A172 (cell line): ENCODE results near the gene ADRB1. TPM values are rescaled to one million over a fixed set of nuclear protein-coding genes. Genes with fewer than 3 reads are reported as not detected.

ENCODE experiments used
- DNase-seq: peaks from one replicate; pipeline ENCODE4 v3.0.0-alpha.2; 2015; ENCODE audit warnings: low spot score
- total RNA-seq: library from RNA; depleted of rRNA; stranded (reverse); fragments of >200 nt; shearing (Covaris generic); gene quantifications from 2 replicates; pipeline ENCODE4 v1.2.3, GENCODE V29; 2014; rRNA removed

Gene ADRB1
- total RNA-seq: 1.1 and 1.5 TPM in 2 replicates

DNA sequence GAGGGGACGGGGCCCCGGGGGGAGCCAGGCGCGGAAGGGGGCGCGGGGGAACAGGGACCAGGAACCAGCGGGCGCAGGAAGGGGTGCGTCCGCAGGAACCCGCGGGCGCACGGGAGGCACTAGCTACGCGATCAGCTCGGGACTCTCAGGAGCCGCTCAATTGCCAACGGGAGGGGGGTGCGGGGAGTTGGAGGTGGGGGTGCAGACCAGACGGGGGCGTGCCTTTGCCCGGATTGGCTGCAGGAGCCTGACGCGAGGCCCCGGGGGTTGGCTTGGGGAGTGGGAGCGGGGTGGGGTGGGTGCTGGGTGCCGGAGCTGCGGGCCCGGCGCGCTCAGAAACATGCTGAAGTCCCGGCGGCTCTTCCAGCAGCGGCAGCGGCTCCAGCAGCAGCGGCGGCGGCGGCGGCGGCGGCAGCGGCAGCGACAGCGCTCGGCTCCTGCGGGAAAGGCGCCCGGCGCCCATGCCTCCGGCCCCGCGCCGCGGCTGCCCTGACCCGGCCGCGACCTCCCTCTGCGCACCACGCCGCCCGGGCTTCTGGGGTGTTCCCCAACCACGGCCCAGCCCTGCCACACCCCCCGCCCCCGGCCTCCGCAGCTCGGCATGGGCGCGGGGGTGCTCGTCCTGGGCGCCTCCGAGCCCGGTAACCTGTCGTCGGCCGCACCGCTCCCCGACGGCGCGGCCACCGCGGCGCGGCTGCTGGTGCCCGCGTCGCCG lies at the start of gene ADRB1:
ADRB1 (plus strand) TSS at position 335 of the 715 bp plus-strand sequence; CDS start at position 602, 267 bp downstream.
- DNase-seq: peak; percentile 73

DNA sequence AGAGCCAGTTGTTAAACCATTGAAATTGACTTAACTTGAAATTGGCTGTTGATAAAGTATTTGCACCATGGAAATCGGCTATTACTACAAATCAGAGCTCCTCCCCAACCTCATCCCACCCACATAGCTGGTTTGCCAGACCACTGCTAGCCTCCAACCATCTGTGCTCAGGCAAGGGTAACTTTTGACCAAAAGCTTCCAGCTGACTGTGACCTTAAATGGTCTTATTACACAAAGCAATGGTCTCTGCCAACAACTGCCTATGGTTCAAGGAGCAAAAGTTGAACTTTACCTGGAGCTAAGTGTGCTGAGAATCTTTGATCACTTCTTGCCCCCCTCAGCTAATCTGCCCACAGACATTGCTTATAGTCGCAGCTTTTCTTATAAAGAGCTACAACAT lies 48.5 kb upstream of the ADRB1 start:
- no peak for DNase-seq

DNA sequence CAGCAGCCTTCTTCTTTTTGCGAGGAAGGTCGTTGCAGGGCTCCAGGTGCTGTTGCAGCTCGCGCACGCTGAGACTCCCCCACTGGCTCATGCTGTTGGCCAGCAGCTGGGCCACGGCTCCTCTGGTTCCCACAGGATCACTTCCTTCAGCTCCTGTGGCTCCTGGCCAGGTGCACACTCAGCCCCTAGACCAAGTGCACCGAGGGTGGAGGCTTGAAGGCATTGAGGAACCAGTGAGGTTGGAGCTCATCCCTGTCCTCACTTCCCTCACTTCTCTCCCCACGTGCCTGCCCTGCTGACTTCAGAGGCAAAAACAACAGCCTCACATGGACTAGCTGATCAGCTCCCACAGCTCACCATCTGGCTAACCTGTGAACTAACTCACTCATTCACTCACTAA lies 46.2 kb upstream of the ADRB1 start:
- no peak for DNase-seq

DNA sequence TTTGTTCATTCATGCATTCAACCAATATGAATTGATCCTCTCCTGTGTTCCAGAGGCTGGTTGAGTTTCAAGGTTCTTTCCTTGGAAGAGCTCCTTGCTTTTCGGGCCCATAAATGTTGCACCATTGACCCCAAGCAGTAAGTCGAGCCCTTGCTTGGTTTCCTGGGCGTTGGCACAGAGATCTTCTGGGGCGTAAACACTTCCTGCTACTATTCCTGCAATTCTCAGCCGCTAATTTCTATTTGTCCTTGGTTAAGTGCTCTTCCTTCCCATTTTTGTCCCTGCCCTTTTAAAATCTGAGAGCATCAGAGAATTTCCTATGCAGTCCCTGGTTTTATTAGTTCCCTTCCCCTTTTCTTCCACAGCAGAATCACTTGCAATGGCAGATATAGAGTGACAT lies 44.1 kb upstream of the ADRB1 start:
- DNase-seq: no peak

DNA sequence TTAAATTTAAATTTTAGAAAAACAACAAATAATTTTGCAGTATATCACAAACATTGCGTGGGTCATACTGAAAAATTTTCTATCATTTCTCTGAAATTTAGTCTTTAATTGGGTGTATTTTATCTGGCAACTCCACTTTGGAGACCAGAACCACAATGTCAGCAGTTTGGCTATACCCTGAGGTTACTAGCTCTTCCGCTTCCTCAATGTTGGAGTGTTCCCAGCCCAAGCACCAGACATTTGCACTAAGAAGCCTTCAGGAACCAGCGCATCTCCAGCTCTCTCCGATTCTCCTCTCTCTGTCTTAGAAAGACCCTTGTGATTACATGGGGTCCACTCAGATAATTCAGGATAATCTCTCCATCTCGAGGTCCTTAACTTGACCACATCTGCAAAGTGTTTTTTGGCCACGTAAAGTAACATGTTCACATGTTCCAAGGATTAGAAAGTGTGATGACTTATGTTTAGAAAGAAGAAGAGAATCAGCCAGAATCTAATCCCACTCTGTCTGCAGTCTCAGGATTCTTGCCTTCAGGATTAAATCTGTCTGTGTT lies 43.1 kb upstream of the ADRB1 start:
- no peak for DNase-seq

DNA sequence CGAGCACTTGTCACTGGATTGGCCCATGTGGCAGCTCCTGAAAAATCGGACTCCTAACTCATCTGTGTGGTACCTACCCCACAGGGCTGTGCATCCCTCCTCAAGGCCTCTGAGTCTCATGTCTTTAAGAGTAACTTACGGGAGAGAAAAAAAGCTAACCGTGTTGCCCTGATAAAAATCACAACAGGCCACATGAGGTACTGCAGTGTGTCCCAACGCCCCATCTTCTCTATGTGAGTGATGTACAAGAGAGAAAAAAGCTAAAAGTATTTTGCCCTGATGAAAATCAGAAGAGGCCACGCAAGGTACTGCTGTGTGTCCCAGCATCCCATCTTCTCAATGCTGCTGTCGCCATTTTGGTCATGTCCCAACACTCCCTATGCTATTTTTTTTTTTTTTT lies 41.2 kb upstream of the ADRB1 start:
- no peak for DNase-seq

DNA sequence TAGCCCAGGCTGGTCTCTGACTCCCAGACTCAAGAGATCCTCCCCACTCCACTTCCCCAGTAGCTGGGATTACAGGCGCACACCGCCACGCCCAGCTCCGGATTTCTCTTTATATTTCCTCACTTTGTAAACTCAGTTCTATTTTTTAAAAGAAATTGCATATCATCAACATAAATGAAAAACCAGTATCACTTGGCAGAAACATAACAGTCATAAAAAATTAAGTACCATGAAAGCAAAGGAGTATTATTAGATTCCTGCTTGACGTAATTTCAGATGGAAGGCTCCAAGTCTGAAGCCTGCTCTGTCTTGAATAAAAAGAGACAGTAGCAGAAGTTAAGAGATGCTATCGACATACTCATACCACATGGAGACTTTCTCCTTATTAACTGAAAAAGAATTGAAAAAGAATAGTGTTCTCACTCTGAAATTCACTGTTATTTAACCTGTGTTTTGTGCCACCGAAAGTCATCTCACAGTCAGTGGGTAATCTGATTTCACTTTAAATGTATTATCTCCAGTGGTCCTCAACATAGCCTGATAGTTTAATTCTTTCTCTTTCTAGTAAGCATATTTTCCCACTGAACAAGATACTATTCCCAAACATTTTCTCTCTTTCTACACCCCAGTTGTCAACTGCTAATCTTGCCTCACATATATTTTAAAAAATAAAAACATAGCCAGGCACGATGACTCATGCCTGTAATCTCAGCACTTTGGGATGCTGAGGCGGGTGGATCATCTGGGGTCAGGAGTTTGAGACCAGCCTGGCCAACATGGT lies 40.3 kb upstream of the ADRB1 start:
- DNase-seq: no peak

DNA sequence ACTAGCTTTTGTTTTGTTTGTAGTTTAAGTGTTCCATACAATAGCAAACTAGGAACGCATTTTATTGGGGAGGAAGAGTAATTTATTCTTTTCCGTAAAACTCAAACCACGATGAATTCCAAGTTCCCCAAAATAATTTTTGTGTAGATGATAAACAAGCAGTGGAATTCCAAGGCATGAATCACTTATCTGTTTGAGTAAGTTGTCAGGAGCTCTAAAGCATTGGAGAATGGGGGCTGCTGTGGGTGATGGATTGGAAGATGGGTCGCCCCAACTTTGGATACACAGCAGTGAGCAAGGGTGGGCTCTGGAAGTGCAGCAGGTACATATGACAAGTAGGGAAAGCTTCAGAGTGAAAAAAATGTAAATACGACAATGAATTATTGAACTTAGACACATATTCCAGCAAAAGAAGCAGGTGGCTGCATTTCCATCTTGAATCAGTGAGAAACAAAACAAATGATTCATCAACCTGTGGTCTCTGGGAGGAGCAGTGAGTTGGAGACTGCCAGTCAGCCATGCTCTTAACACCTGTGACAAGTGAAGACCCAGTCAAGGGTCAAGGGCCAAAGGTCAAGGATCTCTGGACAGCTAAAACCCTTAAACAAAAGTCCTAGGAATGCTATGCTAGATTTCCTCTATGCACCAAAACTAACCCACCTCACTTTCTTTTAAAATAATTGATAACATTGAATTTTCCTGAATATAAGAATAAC lies 34.2 kb upstream of the ADRB1 start:
- peak; percentile 68 for DNase-seq

DNA sequence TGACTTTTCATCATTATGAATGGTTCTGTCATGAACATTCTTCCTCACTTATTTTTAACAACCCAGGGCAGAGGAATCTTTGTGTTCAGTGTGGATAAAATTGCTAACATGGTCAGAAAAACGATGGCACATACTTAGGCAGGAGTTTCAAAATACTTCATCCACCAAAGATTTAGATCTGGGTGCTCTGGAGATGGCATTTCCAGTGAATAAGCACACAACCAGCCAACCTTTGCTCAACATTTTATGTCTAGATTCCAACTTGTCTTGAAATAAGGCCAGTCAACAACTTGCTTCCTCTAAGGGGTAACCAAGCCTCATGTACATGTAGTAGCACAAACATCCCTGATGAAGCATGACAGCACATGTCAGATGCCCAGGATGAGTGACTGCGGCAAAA lies 33.4 kb upstream of the ADRB1 start:
- DNase-seq: no peak

DNA sequence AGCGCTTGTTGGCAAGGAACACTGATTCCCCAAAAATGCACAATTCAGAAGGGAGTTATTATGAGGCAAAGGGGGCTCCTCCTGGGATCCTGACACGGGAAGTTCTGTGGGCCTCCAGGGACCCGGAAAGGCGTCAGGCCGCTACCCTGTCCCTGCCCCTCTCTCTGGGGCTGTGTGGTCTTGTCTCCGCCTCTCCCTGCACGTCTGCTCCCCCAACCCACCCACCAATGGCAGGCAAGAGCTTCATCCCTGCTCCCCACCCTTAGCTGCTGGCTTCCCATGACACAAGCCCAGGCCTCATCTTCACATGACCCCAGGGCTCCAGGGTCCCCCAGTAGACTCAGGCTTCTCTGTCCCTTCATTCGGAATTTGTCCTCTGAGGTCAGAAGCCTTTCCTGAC lies 31.0 kb upstream of the ADRB1 start:
- DNase-seq: no peak

DNA sequence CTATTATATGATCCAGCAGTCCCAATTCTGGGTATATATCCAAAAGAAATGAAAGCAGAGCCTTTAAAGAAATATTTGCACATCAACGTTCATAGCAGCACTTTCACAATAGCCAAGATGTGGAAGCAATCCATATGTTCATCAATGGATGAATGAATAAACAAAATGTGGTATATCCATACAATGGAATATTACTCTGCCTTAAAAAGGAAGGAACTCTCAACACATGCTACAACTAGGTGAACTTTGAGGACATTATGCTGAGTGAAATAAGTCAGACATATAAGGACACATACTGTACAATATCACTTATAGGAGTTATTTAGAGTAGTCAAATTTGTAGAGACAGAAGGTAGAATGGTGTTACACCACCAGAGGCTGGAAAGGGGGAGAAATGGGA lies 28.0 kb upstream of the ADRB1 start:
- no peak for DNase-seq

DNA sequence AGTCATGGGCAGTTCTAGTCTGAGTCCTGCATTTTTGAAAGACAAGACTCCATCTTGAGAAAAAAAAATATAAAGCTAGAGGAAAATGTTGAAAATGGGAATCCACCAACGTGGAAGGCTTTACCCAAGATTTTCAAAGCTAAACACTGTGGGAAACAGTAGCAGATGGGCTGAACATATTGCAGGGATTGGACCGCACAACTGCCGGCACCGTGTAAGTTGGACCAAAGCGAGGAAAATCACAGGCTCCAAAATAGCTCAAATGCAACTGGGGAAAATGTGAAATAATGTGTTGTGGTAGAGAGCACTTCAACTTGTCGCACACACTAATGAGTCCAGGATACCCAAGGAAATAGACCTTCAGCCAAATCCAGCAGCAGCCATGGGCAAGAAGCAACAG lies 26.4 kb upstream of the ADRB1 start:
- DNase-seq: no peak

DNA sequence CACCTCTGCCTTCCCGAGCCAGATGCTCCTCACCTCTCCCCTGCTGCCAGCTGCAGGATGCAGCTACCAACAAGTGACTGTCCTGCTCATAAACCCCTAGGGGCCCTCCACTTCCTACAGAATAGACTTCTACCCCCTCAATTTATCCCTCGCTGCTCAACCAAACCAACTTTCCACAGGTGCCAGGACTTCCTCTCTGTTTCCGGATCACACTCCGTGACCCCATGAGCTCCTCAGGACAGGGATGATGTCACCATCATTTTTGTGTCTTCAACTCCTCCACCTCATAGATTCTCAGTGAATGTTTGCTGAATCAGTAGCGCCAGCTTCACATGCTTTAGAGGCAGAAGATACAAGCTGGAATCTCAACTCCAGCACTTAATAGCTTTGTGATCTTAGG lies 25.8 kb upstream of the ADRB1 start:
- no peak for DNase-seq

DNA sequence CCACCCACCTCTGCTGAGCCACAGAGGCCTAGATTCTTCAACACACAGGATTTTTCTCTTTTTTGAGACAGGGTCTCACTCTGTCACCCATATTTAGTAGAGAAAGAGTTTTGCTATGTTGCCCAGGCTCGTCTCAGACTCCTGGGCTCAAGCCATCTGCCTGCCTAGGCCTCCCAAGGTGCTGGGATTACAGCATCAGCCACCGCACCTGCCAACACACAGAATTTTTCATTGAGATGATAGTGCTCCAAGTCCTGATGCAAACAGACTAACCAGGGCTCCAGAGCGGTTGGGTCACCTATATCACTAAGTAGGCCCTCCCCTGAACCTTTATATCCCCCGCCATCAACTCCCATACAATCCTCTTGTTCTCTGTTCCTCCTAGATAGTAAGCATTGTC lies 24.4 kb upstream of the ADRB1 start:
- DNase-seq: no peak

DNA sequence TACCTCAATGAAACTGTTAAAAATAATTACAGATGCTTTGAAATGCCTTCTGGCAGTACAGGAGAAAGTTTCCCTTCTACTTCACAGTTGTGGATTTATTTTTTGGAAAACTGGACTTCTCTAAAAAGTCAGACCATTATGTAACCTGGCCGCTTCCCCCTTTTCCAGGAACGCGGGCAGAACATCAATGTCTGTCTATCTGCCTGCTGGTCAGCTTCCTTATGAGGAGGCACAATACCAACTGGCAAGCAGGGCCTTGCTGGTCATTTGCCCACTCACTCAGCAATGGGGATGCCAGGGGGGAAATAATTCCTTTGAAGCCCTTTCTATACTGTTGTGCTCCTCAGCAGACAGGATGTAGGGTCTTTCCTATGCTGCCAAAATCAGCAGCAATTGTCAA lies 22.5 kb upstream of the ADRB1 start:
- DNase-seq: no peak

DNA sequence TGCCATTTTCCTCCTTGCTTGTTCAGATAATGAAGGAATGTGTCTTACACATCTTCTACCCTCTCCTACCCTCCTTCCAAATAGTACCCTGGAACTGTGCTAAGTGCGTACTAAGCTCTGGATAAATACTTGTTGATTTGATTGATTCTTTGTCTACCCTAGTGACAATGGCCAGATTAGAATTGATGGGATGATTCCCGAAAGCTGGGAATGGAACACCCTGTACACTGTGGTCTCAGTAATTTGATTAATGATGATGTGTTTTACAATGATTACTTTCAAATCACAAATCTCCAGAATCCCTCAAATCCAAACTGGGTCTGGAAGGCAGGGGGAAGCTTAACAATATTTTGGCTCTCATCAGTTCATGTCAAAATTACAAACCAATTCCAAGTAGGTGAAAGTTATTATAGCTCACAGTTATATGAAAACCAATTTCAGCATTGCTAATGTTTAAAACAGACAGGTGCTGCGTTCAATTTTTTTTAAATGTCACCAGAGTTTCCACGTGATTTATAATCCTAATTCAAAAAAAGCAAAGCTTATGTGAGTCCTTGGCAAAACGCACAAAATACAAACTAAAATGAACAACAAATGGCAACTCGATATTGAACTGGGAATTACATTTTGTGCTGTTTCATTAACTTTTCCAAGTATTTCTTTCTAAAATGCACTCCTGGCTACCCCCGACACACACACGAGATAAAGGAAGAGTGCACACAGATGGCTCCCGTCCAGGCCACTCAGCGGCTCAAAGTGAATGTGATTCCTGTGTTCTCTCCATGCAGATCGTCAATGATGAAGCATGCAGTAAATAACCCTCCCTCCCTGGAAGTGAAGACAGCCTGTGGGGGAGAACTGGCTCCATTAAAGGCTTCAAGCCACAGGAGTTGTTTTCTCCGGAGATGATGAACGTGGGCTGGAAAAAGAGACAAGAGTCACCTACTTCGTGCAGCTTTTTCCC lies 21.7 kb upstream of the ADRB1 start:
- DNase-seq: no peak

DNA sequence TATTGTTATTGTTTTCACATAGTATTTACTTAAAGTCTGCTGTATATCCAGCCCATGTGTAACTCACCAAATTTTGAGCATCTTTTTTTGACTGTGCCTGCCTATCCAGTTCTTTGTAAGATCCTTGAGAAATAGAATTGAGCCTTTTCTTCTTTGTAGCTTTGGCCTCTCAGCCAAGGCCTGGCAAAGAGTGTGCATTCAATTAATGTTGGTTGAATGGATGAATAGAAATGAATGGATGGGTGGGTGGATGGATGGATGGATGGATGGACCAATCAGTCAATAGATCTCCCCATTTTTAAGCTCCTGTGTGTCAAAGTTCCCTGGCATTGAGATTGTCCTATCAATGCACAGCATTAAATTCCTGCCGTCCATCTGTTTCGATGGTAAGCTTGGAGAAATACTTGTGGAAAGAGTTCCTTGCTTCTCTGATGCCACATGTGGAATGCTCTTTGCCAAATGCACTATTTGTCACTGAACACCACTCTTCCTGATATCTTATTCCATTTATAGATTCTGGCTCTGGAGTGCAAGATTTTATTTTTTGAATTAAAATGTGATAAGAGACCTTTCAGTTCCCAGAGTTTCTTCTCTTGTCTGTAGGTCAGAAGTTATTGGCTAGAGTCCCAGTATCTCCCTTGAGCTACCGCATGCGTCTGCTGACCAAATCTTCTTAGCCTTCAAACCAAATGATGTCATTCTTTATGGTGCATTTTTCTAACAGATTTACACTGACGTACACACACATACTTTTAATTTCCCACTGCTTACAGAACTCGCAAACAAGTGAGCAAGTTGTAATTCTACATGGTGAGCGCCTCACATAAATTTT lies 20.7 kb upstream of the ADRB1 start:
- peak; percentile 55 for DNase-seq

DNA sequence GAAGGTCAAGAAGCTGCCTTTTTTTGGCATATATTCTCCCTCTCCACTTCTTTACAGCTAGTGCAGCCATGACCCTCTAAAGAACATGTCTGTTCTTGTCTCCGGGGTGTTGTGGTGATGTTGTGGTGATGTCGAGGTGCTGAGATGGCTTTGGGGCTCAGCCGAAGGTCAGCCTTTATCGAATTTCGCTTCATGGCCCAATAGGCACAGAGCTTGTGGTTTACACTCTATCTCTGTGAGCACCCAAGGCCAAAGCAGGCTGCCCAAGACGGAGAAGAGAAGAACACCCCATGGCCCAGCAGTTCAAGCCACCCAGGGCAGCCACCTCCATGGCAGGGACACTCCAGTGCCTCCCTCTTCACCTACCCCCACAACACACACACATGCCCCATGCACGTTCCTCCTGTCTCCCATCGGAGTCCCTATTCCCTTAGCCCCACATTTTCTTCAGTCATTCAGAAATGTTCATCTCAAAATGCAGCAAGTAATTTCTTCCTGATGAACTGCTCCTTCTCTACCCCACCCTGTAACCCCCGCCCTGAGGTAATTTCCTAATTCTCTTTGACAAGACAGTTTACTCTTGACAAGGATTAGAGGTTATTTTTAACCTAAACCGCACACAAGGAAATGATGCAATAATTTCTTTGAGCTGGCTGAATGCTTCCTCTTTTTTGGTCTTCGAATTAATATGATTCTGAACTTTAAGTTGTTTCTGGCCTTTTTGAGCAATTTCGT lies 18.6 kb upstream of the ADRB1 start:
- peak; percentile 71 for DNase-seq

DNA sequence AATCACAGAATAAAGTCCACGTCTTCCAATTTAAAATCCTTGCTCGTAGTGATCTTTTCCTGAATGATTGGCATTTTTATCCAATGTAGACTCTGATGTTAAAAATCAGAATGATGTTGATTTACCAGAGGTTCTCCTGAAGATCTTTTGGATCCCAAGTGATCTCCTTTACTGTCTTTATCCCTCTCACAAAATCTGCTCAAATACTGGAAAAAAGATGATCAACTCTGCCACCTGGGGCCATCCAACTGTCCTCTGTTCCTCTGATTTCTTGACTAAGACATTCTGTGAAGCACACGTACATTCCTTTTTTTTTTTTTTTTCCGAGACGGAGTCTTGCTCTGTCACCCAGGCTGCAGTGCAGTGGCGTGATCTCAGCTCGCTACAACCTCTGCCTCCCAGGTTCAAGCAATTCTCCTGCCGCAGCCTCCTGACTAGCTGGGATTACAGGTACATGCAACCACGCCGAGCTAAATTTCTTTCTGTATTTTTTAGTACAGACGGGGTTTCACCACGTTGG lies 18.0 kb upstream of the ADRB1 start:
- no peak for DNase-seq
